Measurements from ENCODE around the gene FKBP1A. TPM values are rescaled to one million over a fixed set of nuclear protein-coding genes. Genes with fewer than 3 reads are reported as not detected.
A peak's percentile ranks its signal among the peaks of the same experiment; 100 is the strongest.

Gene FKBP1A
- total and polyA plus RNA-seq, 12 donors: 110 to 311 (median 140) TPM

DNA sequence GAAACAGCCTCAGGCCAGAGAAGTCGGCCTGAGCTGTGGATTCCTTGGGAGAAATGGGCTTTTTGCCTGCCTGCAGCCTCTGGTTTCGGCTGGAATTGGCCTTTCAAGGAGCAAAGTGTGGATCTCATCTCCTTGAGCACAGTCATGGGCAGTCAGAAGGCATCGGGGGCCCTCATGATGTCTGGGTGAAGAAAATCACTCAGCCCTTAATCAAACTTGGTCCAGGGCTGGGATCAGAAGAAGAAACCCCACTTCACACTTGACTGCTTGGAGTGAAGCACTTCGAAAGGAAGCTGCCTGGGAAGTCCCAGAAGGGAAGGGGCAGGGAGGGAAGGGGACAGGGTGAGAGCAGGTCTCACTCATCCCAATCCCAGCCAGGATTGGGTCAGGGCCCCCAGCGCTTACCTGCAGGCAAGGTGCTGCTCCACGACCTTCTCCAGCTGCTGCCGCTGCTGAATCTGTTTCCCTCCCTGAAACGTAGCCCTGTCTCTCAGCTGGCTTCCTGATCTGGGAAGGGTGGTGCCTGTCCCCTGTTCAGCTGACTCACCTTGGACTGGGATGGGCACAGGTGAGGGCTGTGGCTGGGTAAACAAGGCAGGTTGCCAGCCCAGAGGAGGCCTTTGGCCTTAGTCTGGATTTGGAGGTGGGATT is 64.0 kb downstream of the FKBP1A start, which contains the start of gene SDCBP2:
SDCBP2 (minus strand) TSS at position 460 of the 651 bp plus-strand sequence. CDS start 8,723 bp downstream, outside the sequence.
- Histone ChIP-seq H3K27ac (peak within 1 kb of the TSS; percentile 38 to 100 (median 99)), H3K4me3 (no peak within 1 kb of the TSS), H3K27me3 (no peaks in the 10 kb centered on the region), H3K36me3 (peaks cover 0 to 18% (median 0%) of the 10 kb centered on the region in 9 donors), H3K9me3 (no peaks in the 10 kb centered on the region), H3K4me1 (peaks cover 22 to 84% (median 78%) of the 10 kb centered on the region in 9 donors)
- ATAC-seq: no peak
- WGBS, 2 donors: 73 to 78% methylated on average over 8 of the region's 8 CpGs
- DNase-seq: peak in 1 of 2 donors; percentile 2
- intact Hi-C loops (cut with DNase I): loop anchor here in 4 of 10 donors (5.0 kb wide), 2 partner anchors 43 to 63 kb away; partner anchors contain the start of gene FKBP1A (in 2 of the 4)
- TF ChIP-seq, protein P1, sequence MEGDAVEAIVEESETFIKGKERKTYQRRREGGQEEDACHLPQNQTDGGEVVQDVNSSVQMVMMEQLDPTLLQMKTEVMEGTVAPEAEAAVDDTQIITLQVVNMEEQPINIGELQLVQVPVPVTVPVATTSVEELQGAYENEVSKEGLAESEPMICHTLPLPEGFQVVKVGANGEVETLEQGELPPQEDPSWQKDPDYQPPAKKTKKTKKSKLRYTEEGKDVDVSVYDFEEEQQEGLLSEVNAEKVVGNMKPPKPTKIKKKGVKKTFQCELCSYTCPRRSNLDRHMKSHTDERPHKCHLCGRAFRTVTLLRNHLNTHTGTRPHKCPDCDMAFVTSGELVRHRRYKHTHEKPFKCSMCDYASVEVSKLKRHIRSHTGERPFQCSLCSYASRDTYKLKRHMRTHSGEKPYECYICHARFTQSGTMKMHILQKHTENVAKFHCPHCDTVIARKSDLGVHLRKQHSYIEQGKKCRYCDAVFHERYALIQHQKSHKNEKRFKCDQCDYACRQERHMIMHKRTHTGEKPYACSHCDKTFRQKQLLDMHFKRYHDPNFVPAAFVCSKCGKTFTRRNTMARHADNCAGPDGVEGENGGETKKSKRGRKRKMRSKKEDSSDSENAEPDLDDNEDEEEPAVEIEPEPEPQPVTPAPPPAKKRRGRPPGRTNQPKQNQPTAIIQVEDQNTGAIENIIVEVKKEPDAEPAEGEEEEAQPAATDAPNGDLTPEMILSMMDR (IDR thresholded peaks at IDR 0.05): no peak

DNA sequence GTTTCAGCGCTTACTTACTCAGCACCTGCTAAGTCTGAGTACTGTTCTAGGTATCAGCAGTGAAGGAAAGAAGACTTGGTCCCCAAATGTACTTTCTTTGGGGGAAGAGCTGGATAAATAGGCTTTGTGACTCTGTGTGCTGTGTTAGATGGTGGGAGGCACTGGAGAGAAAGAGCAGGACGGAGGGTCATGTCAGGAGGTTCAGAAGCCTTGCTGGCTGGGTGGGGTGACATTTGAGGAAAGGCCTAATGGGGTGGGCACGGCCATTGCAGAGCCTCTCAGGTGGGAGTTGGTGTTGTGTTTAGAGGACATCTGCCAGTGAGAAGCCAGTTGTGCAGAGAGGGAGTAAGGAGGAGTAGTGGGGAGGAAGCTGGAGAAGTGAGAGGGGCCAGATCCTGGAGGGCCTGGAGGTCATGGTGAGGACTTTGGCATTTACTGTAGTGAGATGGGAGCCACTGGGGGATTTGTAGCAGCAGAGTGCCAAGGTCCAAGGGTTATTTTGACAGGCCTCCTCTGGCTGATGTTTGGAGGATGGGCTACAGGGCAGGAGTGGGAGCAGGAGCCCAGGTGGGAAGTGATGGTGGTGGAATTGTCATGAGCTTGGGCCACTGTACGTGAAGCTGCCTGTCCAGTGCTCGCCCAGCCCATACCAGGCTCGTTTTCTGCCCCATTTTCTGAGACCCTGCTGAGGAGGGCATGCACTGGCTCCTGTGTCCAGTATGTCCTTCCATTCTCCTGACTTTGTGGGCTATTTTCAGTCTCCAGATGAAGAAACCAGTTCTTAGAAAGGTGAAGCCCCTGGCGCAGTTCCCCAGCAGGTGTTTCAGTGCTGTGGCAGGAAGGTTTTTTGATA is 64.8 kb downstream of the FKBP1A start:
- Histone ChIP-seq H3K27me3 (no peaks in the 10 kb centered on the region), H3K9me3 (no peaks in the 10 kb centered on the region), H3K4me1 (peaks cover 24 to 87% (median 81%) of the 10 kb centered on the region in 9 donors), H3K27ac (peak overlapping the region; percentile 38 to 100 (median 99)), H3K4me3 (no peak overlapping the region), H3K36me3 (peaks cover 0 to 16% (median 0%) of the 10 kb centered on the region in 9 donors)
- DNase-seq: peak in 1 of 2 donors; percentile 2
- no peak for ATAC-seq
- 85 to 86% methylated on average over 7 of the region's 7 CpGs for WGBS, 2 donors
- intact Hi-C loops (cut with DNase I): loop anchor here in 5 of 10 donors (2.0 to 5.0 kb wide), 3 partner anchors 44 to 64 kb away; partner anchors contain the start of gene FKBP1A (in 2 of the 5)
- TF ChIP-seq, protein P1 (IDR thresholded peaks at IDR 0.05): no peak

DNA sequence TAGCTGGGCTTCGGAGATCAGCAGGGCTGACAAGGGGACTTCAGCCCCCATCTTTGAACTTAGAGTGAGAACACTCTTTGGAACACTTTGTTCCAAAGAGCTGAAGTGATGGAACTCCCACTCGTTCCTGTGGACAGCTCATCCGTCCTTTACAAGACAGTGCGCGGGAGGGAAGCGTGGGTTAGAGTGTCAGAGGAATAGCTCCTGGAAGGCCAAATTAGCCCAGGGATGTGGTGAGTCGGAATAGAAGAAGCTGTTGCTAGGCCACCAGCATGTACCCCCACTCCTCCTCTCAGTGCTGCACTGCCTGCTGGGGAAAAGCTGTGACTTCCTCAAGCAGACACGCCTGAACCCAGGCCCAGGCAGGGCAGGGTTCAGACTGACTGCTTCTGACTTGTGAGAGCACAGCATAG is 65.6 kb downstream of the FKBP1A start:
- peak overlapping the region; percentile 89 to 100 (median 99) for H3K27ac ChIP-seq
- H3K4me1 ChIP-seq: peaks cover 24 to 92% (median 80%) of the 10 kb centered on the region in 9 donors
- DNase-seq (peak in 1 of 2 donors; percentile 30), ATAC-seq (peak in 1 of 8 donors; percentile 21)
- H3K36me3 ChIP-seq: peaks cover 0 to 9% (median 0%) of the 10 kb centered on the region in 9 donors
- TF ChIP-seq, protein P1 (IDR thresholded peaks at IDR 0.05): no peak
- 49 to 63% methylated on average over 8 of the region's 8 CpGs for WGBS, 2 donors
- H3K4me3 ChIP-seq: no peak overlapping the region
- H3K27me3 ChIP-seq: no peaks in the 10 kb centered on the region
- intact Hi-C loops (cut with DNase I): loop anchor here in 5 of 10 donors (2.0 to 5.0 kb wide), 3 partner anchors 45 to 65 kb away; partner anchors contain the start of gene FKBP1A (in 2 of the 5)
- H3K9me3 ChIP-seq: no peaks in the 10 kb centered on the region

All from heart right ventricle (tissue), 16 donors.